HUES6 (cell line): ENCODE data around the gene RLF.

ENCODE experiments used
- H3K27ac ChIP-seq: 2 replicates; pipeline ENCODE4 v1.7.0; 2013; ENCODE audit warnings: low read depth, mild to moderate bottlenecking, low read length, inconsistent platforms
- H3K27me3 ChIP-seq: 2 replicates; pipeline ENCODE4 v1.6.1; 2013; ENCODE audit warnings: low read length; ENCODE audit not compliant: control insufficient read depth, insufficient read depth
- H3K36me3 ChIP-seq: 2 replicates; pipeline ENCODE4 v1.6.1; 2013; ENCODE audit warnings: low read length; ENCODE audit not compliant: control insufficient read depth, insufficient read depth
- H3K4me1 ChIP-seq: 2 replicates; pipeline ENCODE4 v1.6.1; 2013; ENCODE audit warnings: low read length; ENCODE audit not compliant: control insufficient read depth, insufficient read depth
- H3K4me3 ChIP-seq: 2 replicates; pipeline ENCODE4 v1.5.1; 2013; ENCODE audit warnings: low read depth, low read length
- H3K9ac ChIP-seq: one replicate; pipeline ENCODE4 v1.6.1; 2013; ENCODE audit warnings: mild to moderate bottlenecking, low read length
- H3K9me3 ChIP-seq: 2 replicates; pipeline ENCODE4 v1.6.1; 2013; ENCODE audit warnings: low read depth, low read length; ENCODE audit not compliant: control insufficient read depth, insufficient read depth

Gene RLF

GRCh38 chr1:40243351-40243750 lies 82.2 kb downstream of the RLF start:
- Histone ChIP-seq H3K9me3 (no peaks in the 10 kb centered on the region), H3K27me3 (no peaks in the 10 kb centered on the region), H3K36me3 (peaks cover 13% of the 10 kb centered on the region), H3K4me3 (no peak overlapping the region), H3K4me1 (no peaks in the 10 kb centered on the region), H3K27ac (no peak overlapping the region), H3K9ac (no peak overlapping the region)

- no peaks in the 10 kb centered on the region for H3K9me3 ChIP-seq
- no peak overlapping the region for H3K9ac ChIP-seq
- no peak overlapping the region for H3K27ac ChIP-seq
- H3K4me1 ChIP-seq: no peaks in the 10 kb centered on the region
- no peak overlapping the region for H3K4me3 ChIP-seq
- H3K27me3 ChIP-seq: no peaks in the 10 kb centered on the region
- H3K36me3 ChIP-seq: peaks cover 5% of the 10 kb centered on the region; the same call in 1 of the 2 replicates
These were observed 83.1 kb downstream of the RLF start for GRCh38 chr1:40244138-40244744.

GRCh38 chr1:40245686-40246085 lies 84.5 kb downstream of the RLF start:
- no peak overlapping the region for H3K4me3 ChIP-seq
- no peak overlapping the region for H3K9ac ChIP-seq
- H3K27ac ChIP-seq: no peak overlapping the region
- no peaks in the 10 kb centered on the region for H3K27me3 ChIP-seq
- H3K9me3 ChIP-seq: no peaks in the 10 kb centered on the region
- H3K36me3 ChIP-seq: no peaks in the 10 kb centered on the region
- no peaks in the 10 kb centered on the region for H3K4me1 ChIP-seq

GRCh38 chr1:40247655-40248054 lies 86.5 kb downstream of the RLF start, which contains the start of gene TMCO2:
Gene TMCO2 (plus strand): TSS chr1:40247937. CDS start chr1:40247994, 57 bp downstream.
- Histone ChIP-seq H3K27ac (no peak within 1 kb of the TSS), H3K9ac (no peak within 1 kb of the TSS), H3K4me3 (no peak within 1 kb of the TSS), H3K36me3 (no peaks in the 10 kb centered on the region), H3K27me3 (no peaks in the 10 kb centered on the region), H3K9me3 (no peaks in the 10 kb centered on the region), H3K4me1 (no peaks in the 10 kb centered on the region)

GRCh38 chr1:40248412-40248811 lies 87.2 kb downstream of the RLF start:
- H3K9me3 ChIP-seq: no peaks in the 10 kb centered on the region
- H3K36me3 ChIP-seq: no peaks in the 10 kb centered on the region
- no peak overlapping the region for H3K9ac ChIP-seq
- H3K4me3 ChIP-seq: no peak overlapping the region
- no peak overlapping the region for H3K27ac ChIP-seq
- no peaks in the 10 kb centered on the region for H3K27me3 ChIP-seq
- H3K4me1 ChIP-seq: no peaks in the 10 kb centered on the region

- H3K4me3 ChIP-seq: no peak overlapping the region
- H3K9me3 ChIP-seq: no peaks in the 10 kb centered on the region
- H3K27me3 ChIP-seq: no peaks in the 10 kb centered on the region
- 0 out of 2 replicates have a peak, but pooled peaks cover under 1% of the 10 kb centered on the region for H3K4me1 ChIP-seq
- H3K9ac ChIP-seq: no peak overlapping the region
- no peak overlapping the region for H3K27ac ChIP-seq
- H3K36me3 ChIP-seq: no peaks in the 10 kb centered on the region
These were observed 90.3 kb downstream of the RLF start for GRCh38 chr1:40251456-40251855.

- H3K27ac ChIP-seq: no peak overlapping the region
- H3K4me1 ChIP-seq: 0 out of 2 replicates have a peak, but pooled peaks cover 5% of the 10 kb centered on the region
- H3K4me3 ChIP-seq: no peak overlapping the region
- no peaks in the 10 kb centered on the region for H3K27me3 ChIP-seq
- no peak overlapping the region for H3K9ac ChIP-seq
- H3K36me3 ChIP-seq: no peaks in the 10 kb centered on the region
- H3K9me3 ChIP-seq: no peaks in the 10 kb centered on the region
These were observed 91.4 kb downstream of the RLF start for GRCh38 chr1:40252601-40253000.

GRCh38 chr1:40255231-40255630 lies 94.0 kb downstream of the RLF start:
- no peak overlapping the region for H3K9ac ChIP-seq
- H3K4me3 ChIP-seq: no peak overlapping the region
- H3K36me3 ChIP-seq: peaks cover 8% of the 10 kb centered on the region
- no peaks in the 10 kb centered on the region for H3K27me3 ChIP-seq
- 0 out of 2 replicates have a peak, but pooled peaks cover 5% of the 10 kb centered on the region for H3K4me1 ChIP-seq
- no peak overlapping the region for H3K27ac ChIP-seq
- H3K9me3 ChIP-seq: no peaks in the 10 kb centered on the region

GRCh38 chr1:40256401-40257084 lies 95.4 kb downstream of the RLF start:
- Histone ChIP-seq H3K27ac (0 out of 2 replicates have a peak overlapping the region, but pooled peaks have one; percentile 87), H3K4me1 (0 out of 2 replicates have a peak, but pooled peaks cover 5% of the 10 kb centered on the region), H3K4me3 (peak overlapping the region; percentile 99), H3K36me3 (peaks cover 21% of the 10 kb centered on the region), H3K27me3 (no peaks in the 10 kb centered on the region), H3K9ac (peak overlapping the region; percentile 91), H3K9me3 (no peaks in the 10 kb centered on the region)

GRCh38 chr1:40257313-40257687 lies 96.1 kb downstream of the RLF start:
- no peaks in the 10 kb centered on the region for H3K27me3 ChIP-seq
- H3K4me3 ChIP-seq: peak overlapping the region; percentile 99
- H3K9me3 ChIP-seq: no peaks in the 10 kb centered on the region

GRCh38 chr1:40257688-40258444 lies 96.7 kb downstream of the RLF start, which contains the start of gene ZMPSTE24:
Gene ZMPSTE24 (plus strand): TSS chr1:40258236. CDS start chr1:40258272, 36 bp downstream.
- Histone ChIP-seq H3K9ac (peak within 1 kb of the TSS; percentile 96), H3K4me3 (peak within 1 kb of the TSS; percentile 99), H3K27ac (peak within 1 kb of the TSS; percentile 87), H3K36me3 (peaks cover 33% of the 10 kb centered on the region), H3K4me1 (0 out of 2 replicates have a peak, but pooled peaks cover 5% of the 10 kb centered on the region), H3K9me3 (no peaks in the 10 kb centered on the region), H3K27me3 (no peaks in the 10 kb centered on the region)

More at GRCh38 chr1:40257313-40257687, 96.1 kb downstream of the RLF start:
- 0 out of 2 replicates have a peak, but pooled peaks cover 5% of the 10 kb centered on the region for H3K4me1 ChIP-seq
- peak overlapping the region; percentile 87 for H3K27ac ChIP-seq
- peaks cover 28% of the 10 kb centered on the region for H3K36me3 ChIP-seq
- peak overlapping the region; percentile 91 for H3K9ac ChIP-seq
